HG03064 (cell line): ENCODE results near the gene AMBRA1.
A peak's percentile ranks its signal among the peaks of the same experiment; 100 is the strongest.
"Not testable (repeated sequence)": the region's sequence is repeated elsewhere in the genome, so short reads cannot be mapped to it uniquely, and the experiment has no call there.

Source experiments
- ATAC-seq: cut with Tn5 transposase; IDR thresholded peaks from one replicate; pipeline ENCODE4 v1.9.1; 2021; ENCODE audit warnings: low read depth; ENCODE audit not compliant: unreplicated experiment

AMBRA1 gene

GRCh38 chr11:46373787-46374740, 219.8 kb downstream of the AMBRA1 start:
- ATAC-seq: no peak

GRCh38 chr11:46372501-46372900, 221.3 kb downstream of the AMBRA1 start:
- ATAC-seq: not testable (repeated sequence)

- ATAC-seq: no peak
These were observed 221.7 kb downstream of the AMBRA1 start for GRCh38 chr11:46372086-46372485.

GRCh38 chr11:46371262-46371661, 222.6 kb downstream of the AMBRA1 start:
- ATAC-seq: not testable (repeated sequence)

GRCh38 chr11:46370253-46370652, 223.6 kb downstream of the AMBRA1 start:
- ATAC-seq: no peak

- no peak for ATAC-seq
These were observed 224.2 kb downstream of the AMBRA1 start for GRCh38 chr11:46369458-46370152.

- ATAC-seq: no peak
These were observed 225.9 kb downstream of the AMBRA1 start for GRCh38 chr11:46367916-46368267.

- ATAC-seq: peak; percentile 46
These were observed 226.4 kb downstream of the AMBRA1 start for GRCh38 chr11:46367244-46367915.

GRCh38 chr11:46366661-46367161, 227.1 kb downstream of the AMBRA1 start:
- no peak for ATAC-seq

GRCh38 chr11:46366260-46366659, 227.6 kb downstream of the AMBRA1 start:
- no peak for ATAC-seq

GRCh38 chr11:46364791-46365190, 229.0 kb downstream of the AMBRA1 start:
- no peak for ATAC-seq

GRCh38 chr11:46364056-46364455, 229.8 kb downstream of the AMBRA1 start:
- ATAC-seq: no peak

GRCh38 chr11:46363455-46364005, 230.3 kb downstream of the AMBRA1 start:
- ATAC-seq: no peak

- ATAC-seq: no peak
These were observed 230.8 kb downstream of the AMBRA1 start for GRCh38 chr11:46363031-46363407.

GRCh38 chr11:46362156-46363030, 231.4 kb downstream of the AMBRA1 start:
- no peak for ATAC-seq

GRCh38 chr11:46361283-46362155, 232.3 kb downstream of the AMBRA1 start:
- ATAC-seq: peak; percentile 94

GRCh38 chr11:46360878-46361277, 232.9 kb downstream of the AMBRA1 start:
- no peak for ATAC-seq

- no peak for ATAC-seq
These were observed 233.9 kb downstream of the AMBRA1 start for GRCh38 chr11:46359953-46360352.

GRCh38 chr11:46357483-46357936, 236.3 kb downstream of the AMBRA1 start:
- ATAC-seq: no peak
